GM19324 (cell line): Measurements from ENCODE around the gene SDK1.

ENCODE experiments used
- ATAC-seq: cut with Tn5 transposase; IDR thresholded peaks from one replicate; pipeline ENCODE4 v1.9.1; 2021; ENCODE audit warnings: mild to moderate bottlenecking, moderate library complexity; ENCODE audit not compliant: unreplicated experiment, low FRiP score

Gene SDK1

DNA sequence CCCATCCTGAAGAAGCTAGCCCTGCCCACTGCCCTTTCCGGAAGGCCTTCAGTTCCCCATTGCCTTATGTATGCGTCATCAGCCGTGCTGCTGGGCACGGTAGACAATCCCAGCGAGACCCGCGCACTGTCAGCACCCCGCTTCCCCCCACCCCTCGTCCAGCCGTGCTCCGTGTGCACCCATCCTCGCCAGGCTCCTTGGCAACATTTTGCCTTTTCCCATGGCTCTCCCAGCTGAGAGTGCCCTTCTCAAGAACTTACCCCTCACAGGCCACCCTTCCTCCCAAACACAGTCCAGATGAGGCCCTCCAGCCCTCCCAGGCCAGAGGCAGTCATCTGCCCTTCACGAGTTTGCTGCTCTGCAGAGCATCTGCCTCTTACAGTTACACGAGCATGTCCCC is 747.3 kb downstream of the SDK1 start:
- no peak for ATAC-seq

DNA sequence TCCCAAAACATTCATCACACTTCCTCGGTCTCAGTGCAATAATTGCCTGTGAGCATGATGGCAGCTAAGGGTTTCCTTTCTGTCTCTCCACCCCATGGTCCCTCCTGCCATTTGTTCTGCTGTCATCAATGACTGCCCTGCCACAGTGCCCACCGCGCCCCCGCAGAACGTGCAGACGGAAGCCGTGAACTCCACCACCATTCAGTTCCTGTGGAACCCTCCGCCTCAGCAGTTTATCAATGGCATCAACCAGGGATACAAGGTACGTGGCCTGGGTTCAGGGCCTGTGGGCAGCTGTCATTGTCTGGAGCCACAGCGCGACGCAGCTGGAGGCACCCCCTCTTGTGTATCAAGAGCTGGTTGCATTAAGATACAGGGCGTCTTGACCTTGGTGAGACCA is 748.1 kb downstream of the SDK1 start:
- no peak for ATAC-seq

DNA sequence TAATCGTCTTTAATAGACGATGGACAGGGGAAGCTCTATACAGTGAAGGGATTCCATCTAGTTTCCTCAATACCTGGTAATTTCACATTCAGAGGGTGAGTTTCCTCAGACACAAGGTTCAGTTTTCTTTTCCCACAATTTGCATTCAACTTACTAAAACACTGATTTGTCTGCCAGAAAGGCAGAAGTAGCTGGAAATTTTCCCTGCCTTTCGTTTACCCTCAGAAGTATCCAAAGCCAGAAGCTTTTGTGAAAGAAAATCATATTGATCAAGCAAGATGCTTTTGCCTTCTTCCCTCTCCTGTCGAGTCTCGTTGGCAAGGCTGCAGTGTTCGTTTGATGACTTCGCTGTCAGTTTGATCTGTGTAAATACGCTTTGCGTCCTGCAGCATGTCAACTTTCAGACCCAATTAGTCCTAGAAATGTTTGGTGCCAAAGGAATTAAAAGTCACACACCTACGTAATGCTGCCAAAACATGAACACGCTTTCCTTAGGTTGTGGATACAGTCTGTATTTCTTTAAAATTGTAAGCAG is 749.1 kb downstream of the SDK1 start:
- no peak for ATAC-seq

DNA sequence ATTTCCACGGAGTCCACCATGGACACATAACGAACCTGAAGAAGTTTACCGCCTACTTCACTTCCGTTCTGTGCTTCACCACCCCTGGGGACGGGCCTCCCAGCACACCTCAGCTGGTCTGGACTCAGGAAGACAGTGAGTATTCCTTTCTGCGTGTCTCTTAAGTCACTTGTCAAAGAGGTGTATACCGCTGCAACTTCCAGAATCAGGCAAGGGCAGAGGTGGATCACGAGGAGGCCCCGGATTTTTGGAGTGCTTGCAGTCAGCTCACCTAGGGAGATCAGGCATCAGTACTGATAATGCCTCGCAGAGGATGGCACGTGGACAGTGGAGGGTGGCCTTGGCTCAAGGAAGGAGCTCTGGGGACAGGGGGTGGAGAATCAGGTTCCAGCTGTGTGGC is 750.6 kb downstream of the SDK1 start:
- ATAC-seq: no peak

DNA sequence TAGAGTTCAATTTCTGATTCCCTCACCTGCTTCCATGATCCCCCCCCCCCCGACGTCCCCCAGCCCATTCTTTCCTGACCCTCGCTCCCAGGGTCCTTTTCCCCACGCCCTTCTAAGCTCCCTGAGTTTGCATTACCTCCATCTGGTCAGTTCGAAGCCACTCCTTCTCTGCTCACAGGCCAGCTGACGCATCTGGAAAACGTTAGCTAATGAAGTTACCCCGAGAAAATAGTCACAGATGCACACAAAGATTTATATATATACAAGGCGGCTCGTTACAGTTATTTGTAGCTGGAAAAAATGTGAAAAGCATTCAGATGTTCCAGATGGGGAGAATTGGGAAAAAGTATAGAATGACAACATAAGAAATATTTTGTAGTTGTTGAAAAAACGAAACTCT is 751.1 kb downstream of the SDK1 start:
- no peak for ATAC-seq

DNA sequence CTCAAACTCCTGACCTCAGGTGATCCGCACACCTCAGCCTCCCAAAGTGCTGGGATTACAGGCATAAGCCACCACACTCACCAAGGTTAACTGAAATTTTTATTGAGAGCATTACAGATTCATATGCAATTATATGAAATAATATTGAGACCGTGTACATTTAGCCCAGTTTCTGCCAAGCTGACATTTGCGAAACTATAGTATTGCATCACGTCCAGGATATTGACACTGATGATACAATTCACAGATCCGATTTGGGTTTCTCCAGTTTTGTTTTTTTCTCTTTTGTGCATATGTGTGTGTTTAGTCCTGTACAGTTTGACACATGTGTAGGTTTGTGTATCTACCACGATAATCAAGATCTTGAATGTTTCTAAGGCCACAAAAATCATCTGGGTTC is 753.1 kb downstream of the SDK1 start:
- no peak for ATAC-seq

DNA sequence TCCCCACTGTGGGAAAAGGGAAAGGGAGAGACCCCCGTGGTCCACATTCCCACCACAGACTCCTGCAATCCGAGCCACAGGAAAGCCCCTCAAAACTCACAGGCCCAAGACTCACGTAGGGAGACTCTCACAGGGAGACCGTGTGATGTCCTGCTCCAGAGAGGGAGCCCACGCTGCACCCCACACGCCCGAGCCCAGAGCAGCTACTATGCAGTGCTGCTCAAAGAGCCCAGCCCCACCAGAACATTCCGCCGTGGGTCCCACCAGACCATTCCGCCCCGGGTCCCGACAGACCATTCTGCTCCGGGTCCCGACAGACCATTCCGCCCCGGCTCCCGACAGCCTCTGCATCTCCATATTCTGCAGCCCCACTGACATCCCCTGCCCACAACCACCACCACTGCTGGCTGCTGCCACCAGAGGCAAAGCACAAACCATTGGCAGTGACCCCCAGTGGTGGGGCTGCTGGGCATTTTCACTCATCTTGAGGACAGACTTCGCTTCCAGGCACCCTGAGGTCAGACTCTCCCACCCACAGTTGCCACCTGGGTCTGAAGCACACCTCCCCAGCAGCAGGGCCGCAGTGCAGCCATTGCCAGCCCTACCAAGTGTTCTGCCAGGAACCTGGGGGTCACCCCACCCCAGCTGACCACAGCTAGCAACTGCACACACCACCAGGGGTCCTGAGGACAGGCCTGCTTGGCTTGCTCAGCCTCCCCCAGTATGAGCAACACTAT is 755.7 kb downstream of the SDK1 start:
- ATAC-seq: no peak

DNA sequence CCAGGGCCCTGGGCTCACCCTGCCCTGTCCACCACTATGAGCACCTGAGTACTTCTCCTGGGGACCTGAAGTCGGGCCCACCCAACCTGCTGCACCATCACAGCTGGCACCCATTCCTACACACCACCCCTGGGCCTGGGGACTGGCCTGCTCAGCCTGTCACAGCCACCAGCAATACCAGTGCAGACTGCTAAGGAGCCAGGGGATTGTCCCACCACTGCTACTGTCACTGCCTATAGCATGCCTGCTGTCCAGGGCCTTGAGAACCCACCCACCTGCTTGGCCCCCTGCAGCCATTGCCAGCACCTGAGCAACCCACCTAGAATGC is 756.2 kb downstream of the SDK1 start:
- no peak for ATAC-seq

DNA sequence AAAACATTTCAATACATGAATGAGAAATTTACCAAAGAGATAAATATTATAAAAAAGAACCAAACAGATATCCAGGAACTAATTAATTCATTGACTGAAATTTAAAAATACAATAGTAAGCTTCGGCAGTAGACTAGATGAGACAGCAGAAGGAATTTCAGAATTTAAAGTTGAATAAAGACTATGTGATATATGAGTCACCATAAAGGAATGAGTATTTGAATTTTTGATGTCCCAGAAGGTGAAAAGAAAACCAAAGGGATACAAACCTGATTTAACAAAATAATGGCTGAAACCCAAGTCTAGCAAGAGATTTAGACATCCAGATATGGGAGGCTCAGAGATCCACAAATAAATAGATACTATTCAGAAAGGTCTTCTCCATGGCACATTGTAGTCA is 757.1 kb downstream of the SDK1 start:
- ATAC-seq: no peak

DNA sequence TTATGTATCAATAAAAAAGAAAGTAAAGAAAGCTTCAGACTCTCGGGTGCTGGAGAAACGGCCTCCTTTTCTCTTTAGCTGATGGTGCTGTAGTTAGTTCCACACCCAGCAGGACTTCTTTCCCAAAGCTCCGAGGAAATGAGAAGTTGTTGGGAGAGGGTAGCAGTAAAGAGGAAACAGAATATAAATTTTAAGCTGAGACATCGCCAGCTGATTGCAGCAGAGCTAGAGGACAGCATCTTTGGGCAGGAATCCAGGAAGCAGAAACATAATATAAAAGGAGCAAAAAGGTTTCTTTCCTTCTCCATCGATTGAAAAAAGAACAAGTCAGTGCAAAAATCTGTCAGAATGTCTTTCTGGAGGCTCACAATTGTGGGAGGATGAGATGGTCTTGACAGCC is 764.1 kb downstream of the SDK1 start:
- no peak for ATAC-seq

DNA sequence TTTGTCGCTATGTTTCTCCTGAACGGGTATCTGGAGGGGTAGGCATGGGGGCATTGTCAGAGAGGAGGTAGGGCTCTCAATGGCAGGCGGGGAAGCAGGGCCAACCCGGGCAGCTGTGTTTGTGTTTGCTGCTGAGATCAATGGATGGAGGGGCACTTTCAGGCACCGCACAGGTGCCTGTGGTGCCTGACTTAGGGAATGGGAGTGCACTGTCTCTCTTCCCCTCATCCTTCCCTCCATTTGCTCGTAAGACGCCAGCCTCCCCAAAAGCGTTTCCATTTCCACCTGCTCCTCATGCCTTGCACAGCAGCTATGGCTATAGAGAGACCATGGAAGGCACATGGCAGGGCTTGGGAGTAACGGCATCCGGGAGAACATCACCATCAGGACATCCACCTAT is 765.2 kb downstream of the SDK1 start:
- ATAC-seq: no peak

DNA sequence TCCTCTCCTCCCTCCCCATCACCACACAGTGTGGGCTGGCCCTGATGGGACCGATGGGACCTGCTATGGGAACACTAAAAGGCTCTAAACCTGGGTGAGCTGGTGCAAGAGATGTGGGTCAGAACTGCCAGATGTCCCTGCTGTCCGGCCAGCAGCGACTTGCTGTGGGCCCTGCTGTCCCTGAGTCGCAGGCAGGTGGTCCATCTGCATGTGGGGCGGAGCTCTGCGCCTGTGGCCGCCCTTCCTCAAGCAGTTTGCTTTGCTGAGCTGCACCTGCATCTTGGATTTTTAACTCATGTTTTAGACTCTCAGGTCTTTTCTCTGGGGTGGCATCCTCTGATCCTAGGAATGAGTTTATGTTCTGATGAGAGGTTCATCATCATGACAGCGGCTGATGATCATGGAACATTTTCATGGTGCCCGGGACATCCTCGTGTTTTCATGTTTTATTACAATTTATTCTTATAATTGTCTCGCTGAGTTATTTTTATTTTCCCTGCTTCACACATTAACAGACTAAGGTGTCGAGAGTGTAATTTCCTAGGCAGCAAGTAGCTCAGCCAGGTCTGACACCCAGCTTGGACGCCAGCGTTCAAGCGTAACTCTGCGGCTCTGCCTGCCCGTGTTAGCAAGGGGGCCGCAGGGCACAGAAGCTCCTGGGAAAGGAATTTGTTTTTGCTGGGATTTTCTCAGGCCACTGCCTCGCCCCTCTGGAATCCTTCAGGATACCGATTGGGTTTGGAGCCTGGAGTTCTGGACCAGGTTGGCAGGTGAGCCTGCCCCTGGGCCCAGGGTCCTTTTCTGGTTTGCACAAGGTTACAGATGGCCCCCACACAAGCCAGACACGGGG is 765.8 kb downstream of the SDK1 start:
- no peak for ATAC-seq

DNA sequence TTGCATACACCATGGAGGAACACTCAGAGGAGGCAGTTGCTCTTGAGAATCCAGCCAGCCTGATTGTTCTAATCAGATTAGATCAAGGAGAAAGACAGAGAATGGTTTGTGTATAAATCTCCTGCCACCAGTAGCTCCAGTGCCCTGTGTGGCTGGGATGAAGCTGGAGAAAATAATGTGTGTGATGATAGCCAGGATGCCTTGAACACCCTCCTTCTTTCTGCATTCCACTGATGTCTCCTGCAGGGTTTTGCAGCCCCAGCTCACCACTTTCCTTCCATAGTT is 766.4 kb downstream of the SDK1 start:
- no peak for ATAC-seq

DNA sequence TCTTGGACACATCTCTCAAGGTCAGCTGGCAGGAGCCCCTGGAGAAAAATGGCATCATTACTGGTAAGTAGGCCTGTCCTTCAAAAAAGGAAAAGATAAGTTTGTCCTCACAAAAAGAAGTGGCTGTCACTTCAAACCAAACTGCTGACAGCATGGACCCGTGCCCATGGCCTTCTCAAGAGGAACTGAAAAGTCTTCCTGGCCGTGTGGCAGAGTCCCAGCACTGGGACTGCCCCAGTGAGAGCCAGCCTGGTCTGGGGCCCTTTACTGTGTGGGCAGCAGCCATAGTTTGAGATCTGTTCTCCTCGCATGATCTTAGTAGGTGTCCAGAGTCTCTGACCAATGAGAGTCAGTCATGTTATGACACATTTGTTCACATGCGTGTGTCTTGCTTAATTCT is 766.8 kb downstream of the SDK1 start:
- ATAC-seq: no peak

DNA sequence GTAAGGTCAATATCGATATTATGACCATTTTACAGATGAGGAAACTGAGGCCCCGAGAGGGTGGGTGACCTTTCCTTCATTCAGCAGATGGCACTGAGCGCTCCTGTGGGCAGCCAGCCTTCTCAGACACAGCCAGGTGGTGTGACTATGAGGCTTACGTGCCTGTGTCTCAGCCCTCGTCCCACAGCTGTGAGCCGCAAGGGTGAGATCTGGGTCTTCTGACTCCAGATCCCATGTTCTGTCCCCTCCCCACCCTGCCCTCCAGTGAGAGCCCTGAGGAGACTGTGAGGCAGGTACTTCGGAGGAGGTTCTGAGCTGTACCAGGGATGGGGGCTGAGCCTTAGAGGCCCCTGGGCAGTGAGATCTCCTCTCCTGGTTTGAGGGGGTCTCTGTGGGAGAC is 767.2 kb downstream of the SDK1 start:
- ATAC-seq: no peak

DNA sequence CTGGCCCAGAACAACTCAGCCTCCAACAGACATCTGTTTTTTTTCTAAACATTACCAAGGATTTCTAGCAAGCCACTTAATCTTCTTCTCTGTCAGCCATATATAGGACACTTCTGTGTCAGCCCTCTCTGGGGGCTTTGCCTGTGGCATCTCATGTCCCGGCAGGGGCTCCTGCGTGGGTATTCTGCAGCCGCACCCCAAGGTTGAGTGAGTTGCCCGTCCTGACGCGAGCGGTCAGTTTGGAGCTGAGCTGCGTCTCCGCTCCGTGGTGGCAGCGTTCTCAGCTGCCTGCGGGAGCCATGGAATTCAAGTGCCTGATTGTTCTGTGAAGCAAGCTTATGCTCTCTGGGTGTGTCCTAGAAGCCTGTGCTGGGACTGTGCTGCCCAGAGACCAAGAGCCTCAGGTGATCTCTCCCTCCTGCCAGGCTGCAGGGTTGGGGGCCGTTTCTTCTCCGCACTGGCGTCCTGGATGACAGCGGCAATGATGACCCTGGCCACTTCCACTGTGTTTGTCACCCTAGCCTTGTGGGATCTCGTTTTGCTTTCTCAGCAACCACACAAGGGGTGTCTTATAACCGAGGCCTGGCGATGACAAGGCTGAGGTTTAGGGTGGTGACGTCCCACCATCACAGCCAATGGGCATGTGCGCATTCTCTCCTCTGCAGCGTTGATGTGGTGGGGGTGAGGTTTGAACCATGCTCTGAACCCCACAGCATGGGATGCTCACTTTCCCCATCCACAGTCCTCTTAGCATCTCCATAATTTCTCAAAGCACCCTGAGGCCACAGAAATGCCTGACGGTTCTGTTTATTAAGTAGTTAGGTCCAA is 768.4 kb downstream of the SDK1 start:
- ATAC-seq: no peak

DNA sequence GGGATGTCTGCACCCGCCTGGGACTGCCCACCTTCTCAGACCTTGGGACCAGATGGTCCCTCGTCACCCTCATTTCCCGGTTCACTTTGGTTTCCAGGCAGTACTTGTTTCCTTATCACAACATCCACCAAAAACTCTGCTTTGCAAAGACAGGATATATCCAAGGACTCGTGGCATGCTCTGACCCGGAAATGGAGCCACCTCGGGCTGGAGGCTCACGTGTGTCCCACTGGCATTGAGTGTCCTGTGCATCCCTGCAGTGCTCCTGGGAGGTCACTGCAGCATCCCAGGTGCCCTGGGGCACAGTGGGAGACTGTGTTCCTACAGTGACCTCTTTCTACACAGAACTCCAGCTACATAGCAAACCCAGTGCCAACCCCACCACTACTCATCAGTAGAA is 769.2 kb downstream of the SDK1 start:
- no peak for ATAC-seq

DNA sequence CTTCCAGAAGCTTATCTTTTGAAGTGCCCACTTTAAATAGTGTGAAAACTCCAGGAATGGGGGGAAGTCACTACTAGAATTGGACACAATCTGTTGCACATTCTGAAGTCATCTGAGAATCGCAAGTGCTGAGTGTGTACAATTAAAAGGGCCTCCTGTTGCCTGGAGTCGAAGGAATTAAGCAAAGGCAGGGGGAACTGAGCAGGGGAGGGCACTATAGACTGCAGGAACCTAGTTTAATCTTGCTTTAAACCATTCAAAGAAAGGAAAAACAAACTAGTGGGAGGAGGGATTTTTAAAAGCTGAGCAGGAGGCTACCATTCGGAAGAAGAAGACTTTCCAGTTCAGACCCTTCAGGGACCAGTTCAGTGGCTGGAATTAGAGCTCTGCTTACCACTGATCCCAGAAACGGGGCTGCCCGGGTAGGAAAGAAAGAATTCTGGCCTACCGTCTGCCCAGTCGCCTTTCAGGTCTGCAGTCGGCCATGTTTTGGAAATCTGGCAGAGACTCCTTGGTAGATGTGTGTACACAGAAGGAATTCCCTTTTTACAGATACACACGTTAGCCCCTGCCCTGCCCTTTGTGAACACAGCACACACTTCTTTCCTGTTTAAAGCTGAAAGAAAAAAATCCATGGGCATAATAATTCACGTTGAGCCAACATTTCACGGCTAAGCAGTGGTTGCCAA is 770.5 kb downstream of the SDK1 start:
- no peak for ATAC-seq

DNA sequence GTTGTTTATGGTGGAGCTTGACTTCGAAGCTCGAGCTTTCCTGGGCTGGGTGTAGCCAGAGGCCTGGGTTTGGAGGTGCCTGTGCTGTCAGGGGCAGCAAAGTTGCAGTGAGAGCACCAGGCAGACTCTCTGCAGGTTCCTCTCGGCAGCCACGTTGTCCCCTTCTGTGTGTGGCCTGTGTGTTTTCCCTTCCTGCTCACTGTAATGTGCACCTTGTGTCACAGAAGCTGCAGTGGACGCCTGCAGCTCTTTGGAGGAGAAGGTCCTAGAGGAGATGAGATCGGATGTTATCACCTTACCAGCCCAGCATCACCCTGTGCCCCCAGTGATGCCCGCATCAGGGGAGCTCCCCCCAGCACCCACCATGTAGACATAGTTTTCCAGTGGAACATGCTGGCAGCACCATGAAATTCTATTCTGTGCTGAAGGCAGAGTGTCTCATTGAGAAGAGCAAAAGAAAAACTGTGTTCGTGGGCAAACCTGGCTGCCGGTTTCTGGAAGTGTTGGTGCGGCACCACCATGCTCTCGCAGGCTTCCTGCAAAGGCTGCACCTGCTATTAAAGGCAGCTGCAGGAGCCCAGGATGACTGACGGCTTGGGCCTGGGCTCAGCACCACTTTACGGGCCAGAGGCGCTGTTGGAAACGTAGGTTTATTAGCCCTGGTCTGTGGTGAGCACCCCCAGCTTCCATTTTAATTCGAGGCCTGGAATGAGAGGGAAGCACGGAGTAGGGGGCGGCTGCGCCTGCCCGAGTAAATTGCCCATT is 771.3 kb downstream of the SDK1 start:
- ATAC-seq: no peak

DNA sequence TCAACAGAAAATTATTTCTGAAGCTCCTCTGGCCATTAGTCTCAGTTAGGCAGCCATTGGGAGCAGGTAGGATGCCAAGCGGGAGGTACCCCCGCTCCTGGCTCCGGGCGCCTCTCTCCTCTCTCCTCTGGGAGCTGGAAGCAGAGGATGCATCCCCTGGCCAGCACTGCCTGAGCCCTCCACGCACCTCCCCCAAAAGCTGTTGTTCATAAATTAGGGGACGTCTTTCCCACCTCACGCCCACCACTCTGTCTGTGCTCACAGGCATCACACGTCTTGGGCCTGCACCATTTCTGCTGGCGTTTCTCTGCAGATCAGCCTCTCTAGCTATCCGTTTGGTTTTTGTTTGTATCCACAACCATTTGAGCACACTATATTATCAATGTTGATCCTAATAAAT is 772.0 kb downstream of the SDK1 start:
- ATAC-seq: no peak
